ENCODE measurements around the gene SYT14. TPM values are rescaled to one million over a fixed set of nuclear protein-coding genes. Genes with fewer than 3 reads are reported as not detected.
"Not testable (repeated sequence)": the region's sequence is repeated elsewhere in the genome, so short reads cannot be mapped to it uniquely, and the experiment has no call there.

SYT14 gene
- total RNA-seq, 2 donors from 2014 or later: 6.2 to 7.1 TPM

GRCh38 chr1:210189426-210189825 is 251.4 kb downstream of the SYT14 start:
- no peak overlapping the region for H3K27ac Mint-ChIP-seq
- H3K36me3 Mint-ChIP-seq (ENCODE audit: low read depth): no peaks in the 10 kb centered on the region
- Histone ChIP-seq H3K9me3 (ENCODE audit: control insufficient read depth, low read length) (no peaks in the 10 kb centered on the region), H3K4me3 (ENCODE audit: low read length) (no peak overlapping the region), H3K9ac (ENCODE audit: extremely low read depth, low read length, poor library complexity, severe bottlenecking) (no peak overlapping the region), H3K4me1 (ENCODE audit: control insufficient read depth, insufficient read depth, low read length) (no peaks in the 10 kb centered on the region), H3K27me3 (ENCODE audit: control insufficient read depth, insufficient read depth, low read length, poor library complexity, severe bottlenecking) (no peaks in the 10 kb centered on the region), H3K36me3 (ENCODE audit: control insufficient read depth, insufficient read depth, low read length) (no peaks in the 10 kb centered on the region), H3K27ac (ENCODE audit: low read depth, low read length) (no peak overlapping the region)
- WGBS, 2 experiments (ENCODE audit: insufficient coverage in 1 of 2, insufficient read length in 1 of 2): 92 to 93% methylated on average over 7 of the region's 7 CpGs
- H3K27me3 Mint-ChIP-seq (ENCODE audit: insufficient read depth): no peaks in the 10 kb centered on the region
- no peak overlapping the region for H3K4me3 Mint-ChIP-seq
- no peak for DNase-seq
- no peaks in the 10 kb centered on the region for H3K9me3 Mint-ChIP-seq
- no peak for TF ChIP-seq CTCF (conservative IDR thresholded peaks at IDR 0.05)
- no peaks in the 10 kb centered on the region for H3K4me1 Mint-ChIP-seq

GRCh38 chr1:210195635-210196160 is 257.7 kb downstream of the SYT14 start:
- peaks cover 13% of the 10 kb centered on the region for H3K9me3 ChIP-seq (ENCODE audit: control insufficient read depth, low read length)
- no peak overlapping the region for H3K9ac ChIP-seq (ENCODE audit: extremely low read depth, low read length, poor library complexity, severe bottlenecking)
- no peak for DNase-seq
- no peaks in the 10 kb centered on the region for H3K36me3 Mint-ChIP-seq (ENCODE audit: low read depth)
- H3K27ac Mint-ChIP-seq: no peak overlapping the region
- peaks cover 2% of the 10 kb centered on the region for H3K9me3 Mint-ChIP-seq
- H3K27ac ChIP-seq (ENCODE audit: low read depth, low read length): no peak overlapping the region
- H3K27me3 Mint-ChIP-seq (ENCODE audit: insufficient read depth): peaks cover 3% of the 10 kb centered on the region
- no peak for TF ChIP-seq CTCF (conservative IDR thresholded peaks at IDR 0.05)
- H3K27me3 ChIP-seq (ENCODE audit: control insufficient read depth, insufficient read depth, low read length, poor library complexity, severe bottlenecking): no peaks in the 10 kb centered on the region
- no peaks in the 10 kb centered on the region for H3K4me1 ChIP-seq (ENCODE audit: control insufficient read depth, insufficient read depth, low read length)
- WGBS, 2 experiments (ENCODE audit: insufficient coverage in 1 of 2, insufficient read length in 1 of 2): 95 to 100% methylated on average over 3 to 8 of the region's 8 CpGs
- H3K36me3 ChIP-seq (ENCODE audit: control insufficient read depth, insufficient read depth, low read length): no peaks in the 10 kb centered on the region
- H3K4me1 Mint-ChIP-seq: no peaks in the 10 kb centered on the region
- no peak overlapping the region for H3K4me3 ChIP-seq (ENCODE audit: low read length)
- no peak overlapping the region for H3K4me3 Mint-ChIP-seq

GRCh38 chr1:210196266-210196665 is 258.2 kb downstream of the SYT14 start:
- 88 to 94% methylated on average over 3 to 5 of the region's 5 CpGs for WGBS, 2 experiments (ENCODE audit: insufficient coverage in 1 of 2, insufficient read length in 1 of 2)
- H3K27ac ChIP-seq (ENCODE audit: low read depth, low read length); H3K4me3 Mint-ChIP-seq; H3K4me1 ChIP-seq (ENCODE audit: control insufficient read depth, insufficient read depth, low read length); H3K36me3 ChIP-seq (ENCODE audit: control insufficient read depth, insufficient read depth, low read length); H3K9ac ChIP-seq (ENCODE audit: extremely low read depth, low read length, poor library complexity, severe bottlenecking); H3K27me3 ChIP-seq (ENCODE audit: control insufficient read depth, insufficient read depth, low read length, poor library complexity, severe bottlenecking); DNase-seq; H3K27ac Mint-ChIP-seq; H3K4me3 ChIP-seq (ENCODE audit: low read length); H3K36me3 Mint-ChIP-seq (ENCODE audit: low read depth); H3K27me3 Mint-ChIP-seq (ENCODE audit: insufficient read depth); H3K4me1 Mint-ChIP-seq; H3K9me3 Mint-ChIP-seq: not testable (repeated sequence)
- peaks cover 13% of the 10 kb centered on the region for H3K9me3 ChIP-seq (ENCODE audit: control insufficient read depth, low read length)

- no peak overlapping the region for H3K27ac ChIP-seq (ENCODE audit: low read depth, low read length)
- Mint-ChIP-seq H3K4me1 (no peaks in the 10 kb centered on the region), H3K9me3 (peaks cover 2% of the 10 kb centered on the region), H3K27me3 (ENCODE audit: insufficient read depth) (peaks cover 3% of the 10 kb centered on the region), H3K27ac (no peak overlapping the region), H3K4me3 (no peak overlapping the region), H3K36me3 (ENCODE audit: low read depth) (no peaks in the 10 kb centered on the region)
- peaks cover 13% of the 10 kb centered on the region for H3K9me3 ChIP-seq (ENCODE audit: control insufficient read depth, low read length)
- TF ChIP-seq CTCF (conservative IDR thresholded peaks at IDR 0.05): no peak
- H3K4me1 ChIP-seq (ENCODE audit: control insufficient read depth, insufficient read depth, low read length): no peaks in the 10 kb centered on the region
- WGBS, 2 experiments (ENCODE audit: insufficient coverage in 1 of 2, insufficient read length in 1 of 2): 80 to 83% methylated on average over 1 to 2 of the region's 3 CpGs
- H3K9ac ChIP-seq (ENCODE audit: extremely low read depth, low read length, poor library complexity, severe bottlenecking): no peak overlapping the region
- H3K27me3 ChIP-seq (ENCODE audit: control insufficient read depth, insufficient read depth, low read length, poor library complexity, severe bottlenecking): no peaks in the 10 kb centered on the region
- no peak for DNase-seq
- no peaks in the 10 kb centered on the region for H3K36me3 ChIP-seq (ENCODE audit: control insufficient read depth, insufficient read depth, low read length)
- no peak overlapping the region for H3K4me3 ChIP-seq (ENCODE audit: low read length)
These were observed 260.8 kb downstream of the SYT14 start for GRCh38 chr1:210198840-210199239.
